Prostate gland (tissue), 2 donors: Measurements from ENCODE around the gene NDUFB2. TPM values are rescaled to one million over a fixed set of nuclear protein-coding genes. Genes with fewer than 3 reads are reported as not detected.

Experiments used
- DNase-seq: peaks from one replicate; pipeline ENCODE4 v3.0.0-alpha.2; 2019; ENCODE audit warnings: low spot score
- H3K27ac ChIP-seq, 2 donors: fragments of 200-600 bp; sonication (generic); 2 replicates each; pipeline ENCODE4 v1.5.1; 2017 to 2019
- H3K27me3 ChIP-seq: fragments of 200-600 bp; sonication (generic); replicated peaks from 2 replicates; pipeline ENCODE4 v1.5.1; 2019; ENCODE audit not compliant: insufficient read depth
- H3K36me3 ChIP-seq, 2 donors: fragments of 200-600 bp; sonication (generic); 1 replicate in 1 of 2; 2 replicates in 1 of 2; pipeline versions ENCODE4 v1.5.1 to v1.8.1; 2017 to 2019
- H3K4me1 ChIP-seq: fragments of 200-600 bp; sonication (generic); replicated peaks from 2 replicates; pipeline ENCODE4 v1.5.1; 2019
- H3K4me3 ChIP-seq, 2 donors: fragments of 200-600 bp; sonication (generic); 2 replicates each; pipeline ENCODE4 v1.5.1; 2017 to 2019
- H3K9me3 ChIP-seq: fragments of 200-600 bp; sonication (generic); 2 replicates; pipeline ENCODE4 v1.5.1; 2017
- POLR2A ChIP-seq: fragments of 450-650 bp; IDR thresholded peaks from one replicate; pipeline ENCODE4 v1.6.1; 2016; ENCODE audit warnings: antibody characterized with exemption, mild to moderate bottlenecking
- POLR2AphosphoS5 ChIP-seq: sonication (generic); formaldehyde crosslinking; IDR thresholded peaks from one replicate; pipeline ENCODE4 v1.6.1; 2017; ENCODE audit warnings: antibody characterized with exemption
- WGBS: methylation state at CpG from one replicate; pipeline ENCODE4 v1.1.5; 2018; 5-methylcytosine and 5-hydroxymethylcytosine counted together
- intact Hi-C: fragments of 100-400 bp; cut with DNase I; formaldehyde crosslinking; loops from one replicate; pipeline ENCODE4 v1.14.2; 2022
- total RNA-seq, 2 donors: library from RNA; depleted of rRNA; stranded (reverse); fragments of >200 nt; gene quantifications; one replicate each; pipeline ENCODE4 v1.1.0, GENCODE V29; 2016
- TF ChIP-seq, protein P1 (sequence below), 4 experiments: fragments of 200-600 bp in 2 of 4; fragments of 450-650 bp in 2 of 4; sonication (generic) in 2 of 4; IDR thresholded peaks; 1 replicate in 3 of 4; 2 replicates in 1 of 4; pipeline ENCODE4 v1.5.1; 2016 to 2019; ENCODE audit warnings: antibody characterized with exemption in 4 of 4, mild to moderate bottlenecking in 2 of 4, moderate library complexity in 2 of 4

NDUFB2 gene
- total RNA-seq, 2 donors from 2014 or later: 151 to 333 TPM

DNA sequence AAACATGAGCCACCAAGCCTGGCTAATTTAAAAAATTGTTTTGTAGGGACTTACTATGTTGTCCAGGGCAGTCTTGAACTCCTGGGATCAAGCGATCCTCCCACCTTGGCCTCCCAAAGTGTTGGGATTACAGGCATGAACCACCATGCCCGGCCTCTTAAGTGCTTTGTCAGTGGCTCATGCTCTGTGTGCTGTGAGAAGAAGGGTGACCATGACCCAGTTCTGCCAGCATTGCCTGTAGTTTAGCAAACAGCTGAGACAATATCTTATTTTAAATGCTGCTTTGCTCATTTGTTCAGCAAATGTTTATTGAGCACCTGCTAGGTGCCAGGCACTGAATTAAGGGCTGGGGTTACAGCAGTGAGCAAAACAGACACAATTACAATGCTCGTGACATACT, 14.7 kb upstream of the NDUFB2 start:
- no peak overlapping the region for H3K27ac ChIP-seq
- H3K36me3 ChIP-seq: no peaks in the 10 kb centered on the region
- 90% methylated on average over 3 of the region's 3 CpGs for WGBS

DNA sequence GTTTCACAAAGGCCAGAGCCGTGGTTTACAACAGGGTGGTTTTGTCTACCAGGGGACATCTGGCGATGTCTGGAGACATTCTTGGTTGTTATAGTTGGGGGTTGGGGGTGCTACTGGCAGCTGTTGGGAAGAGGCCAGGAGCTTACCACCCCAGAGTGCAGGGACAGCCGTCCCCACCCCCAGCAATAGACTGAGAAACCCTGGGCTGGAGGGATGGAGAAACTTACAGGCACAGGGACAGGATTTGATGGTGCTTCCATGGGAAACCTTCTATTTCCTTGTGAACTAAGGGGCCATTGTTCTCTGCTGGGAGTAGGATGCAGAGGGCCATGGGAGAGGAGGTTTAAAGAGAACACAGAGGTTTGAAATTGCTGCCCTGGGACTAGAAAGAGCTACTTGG, 12.9 kb upstream of the NDUFB2 start:
- 83% methylated on average over 3 of the region's 3 CpGs for WGBS
- H3K36me3 ChIP-seq: no peaks in the 10 kb centered on the region
- TF ChIP-seq POLR2A: no peak
- TF ChIP-seq POLR2AphosphoS5: no peak
- TF ChIP-seq, protein P1, sequence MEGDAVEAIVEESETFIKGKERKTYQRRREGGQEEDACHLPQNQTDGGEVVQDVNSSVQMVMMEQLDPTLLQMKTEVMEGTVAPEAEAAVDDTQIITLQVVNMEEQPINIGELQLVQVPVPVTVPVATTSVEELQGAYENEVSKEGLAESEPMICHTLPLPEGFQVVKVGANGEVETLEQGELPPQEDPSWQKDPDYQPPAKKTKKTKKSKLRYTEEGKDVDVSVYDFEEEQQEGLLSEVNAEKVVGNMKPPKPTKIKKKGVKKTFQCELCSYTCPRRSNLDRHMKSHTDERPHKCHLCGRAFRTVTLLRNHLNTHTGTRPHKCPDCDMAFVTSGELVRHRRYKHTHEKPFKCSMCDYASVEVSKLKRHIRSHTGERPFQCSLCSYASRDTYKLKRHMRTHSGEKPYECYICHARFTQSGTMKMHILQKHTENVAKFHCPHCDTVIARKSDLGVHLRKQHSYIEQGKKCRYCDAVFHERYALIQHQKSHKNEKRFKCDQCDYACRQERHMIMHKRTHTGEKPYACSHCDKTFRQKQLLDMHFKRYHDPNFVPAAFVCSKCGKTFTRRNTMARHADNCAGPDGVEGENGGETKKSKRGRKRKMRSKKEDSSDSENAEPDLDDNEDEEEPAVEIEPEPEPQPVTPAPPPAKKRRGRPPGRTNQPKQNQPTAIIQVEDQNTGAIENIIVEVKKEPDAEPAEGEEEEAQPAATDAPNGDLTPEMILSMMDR (IDR thresholded peaks at IDR 0.05): no peak
- H3K9me3 ChIP-seq: no peaks in the 10 kb centered on the region
- no peaks in the 10 kb centered on the region for H3K4me1 ChIP-seq
- intact Hi-C loops: no loop called here
- H3K27me3 ChIP-seq: no peaks in the 10 kb centered on the region
- DNase-seq: no peak
- H3K4me3 ChIP-seq: no peak overlapping the region
- H3K27ac ChIP-seq: no peak overlapping the region

More for the DNA sequence above, 14.7 kb upstream of the NDUFB2 start:
- no peak for DNase-seq
- Histone ChIP-seq H3K9me3 (no peaks in the 10 kb centered on the region), H3K27me3 (no peaks in the 10 kb centered on the region), H3K4me1 (no peaks in the 10 kb centered on the region), H3K4me3 (no peak overlapping the region)
- intact Hi-C loops: no loop called here
- no peak for TF ChIP-seq POLR2A
- TF ChIP-seq, protein P1 (IDR thresholded peaks at IDR 0.05): no peak
- no peak for TF ChIP-seq POLR2AphosphoS5

DNA sequence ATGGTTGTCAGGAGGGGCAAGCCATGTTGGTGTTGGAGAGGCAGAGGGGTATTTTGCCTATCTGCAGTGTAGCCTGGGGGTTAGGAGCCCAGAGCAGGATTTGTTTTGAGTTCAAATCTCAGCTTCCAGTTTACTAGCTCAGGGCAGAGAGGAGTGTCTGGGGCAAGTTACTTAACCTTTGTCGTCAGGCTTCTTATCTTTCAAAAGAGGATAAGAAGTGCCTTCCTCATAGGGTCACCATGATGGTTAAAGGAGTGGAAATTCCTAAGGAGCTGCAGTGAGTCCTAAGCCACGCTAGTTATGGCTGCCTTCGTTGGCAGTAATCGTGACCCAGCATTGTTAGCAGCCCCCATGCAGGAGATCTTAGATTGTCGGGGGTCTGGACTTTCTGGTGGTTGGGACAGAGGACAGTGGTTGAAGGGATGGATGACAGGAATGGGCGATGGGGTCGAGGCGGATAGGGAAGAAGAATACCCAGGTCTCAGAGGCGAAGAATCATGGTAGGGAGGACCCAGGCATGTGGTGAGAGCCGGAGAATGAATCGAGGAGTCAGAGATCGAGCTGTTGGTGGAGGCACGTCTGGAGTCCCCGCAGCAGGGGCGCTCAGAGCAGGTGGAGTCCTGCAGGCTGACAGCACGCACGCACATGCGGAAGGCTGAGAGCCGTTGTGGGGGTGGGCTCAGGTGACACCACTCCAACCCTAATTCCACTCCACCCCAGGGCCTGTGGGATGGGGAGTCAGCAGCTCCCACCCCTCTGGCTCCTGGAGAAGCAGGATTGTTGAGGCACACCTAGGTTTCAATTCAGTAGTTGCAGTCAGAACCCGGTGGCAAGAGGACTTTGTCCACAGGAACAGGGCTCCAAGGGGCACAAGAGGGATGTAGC, 12.2 kb upstream of the NDUFB2 start:
- WGBS: 96% methylated on average over 20 of the region's 20 CpGs
- no peak for DNase-seq
- no peaks in the 10 kb centered on the region for H3K36me3 ChIP-seq
- H3K4me1 ChIP-seq: no peaks in the 10 kb centered on the region
- H3K27me3 ChIP-seq: no peaks in the 10 kb centered on the region
- TF ChIP-seq, protein P1 (IDR thresholded peaks at IDR 0.05): no peak
- TF ChIP-seq POLR2A (no peak), POLR2AphosphoS5 (no peak)
- no peak overlapping the region for H3K4me3 ChIP-seq
- intact Hi-C loops: no loop called here
- H3K27ac ChIP-seq: no peak overlapping the region
- no peaks in the 10 kb centered on the region for H3K9me3 ChIP-seq

DNA sequence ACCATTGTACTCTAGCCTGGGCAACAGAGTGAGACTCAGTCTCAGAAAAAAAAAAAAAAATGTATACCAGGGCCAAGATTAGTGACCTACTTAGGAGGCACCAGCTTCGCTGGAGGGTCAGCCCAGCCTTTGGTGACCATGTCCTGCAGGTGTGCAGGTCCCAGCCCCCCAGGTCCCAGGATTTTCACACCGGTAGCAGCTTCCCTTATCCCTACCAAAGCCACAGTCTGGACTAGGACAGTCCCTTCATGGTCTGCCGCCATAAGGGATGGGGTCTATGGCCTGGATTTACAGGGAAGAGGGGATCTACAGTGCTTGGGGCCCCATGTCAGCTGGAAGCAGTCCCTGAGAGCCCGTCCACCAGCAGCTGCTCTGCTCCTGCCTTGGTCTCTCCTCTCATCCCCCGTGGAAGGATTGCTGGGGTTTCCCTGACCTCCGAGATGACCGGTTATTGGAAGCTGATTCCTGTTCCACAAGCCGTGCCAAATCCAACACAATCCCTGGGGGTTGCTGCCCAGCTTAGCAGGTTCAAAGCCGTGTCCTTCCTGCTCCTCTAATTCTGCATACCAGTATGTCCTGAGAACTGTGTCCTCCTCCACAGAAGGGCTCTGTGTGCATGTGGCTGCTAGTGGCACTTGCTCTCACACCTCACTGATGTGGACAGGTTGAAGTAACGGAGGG, 11.0 kb upstream of the NDUFB2 start:
- Histone ChIP-seq H3K4me3 (no peak overlapping the region), H3K9me3 (no peaks in the 10 kb centered on the region), H3K36me3 (peaks cover 0 to 3% of the 10 kb centered on the region in 2 donors), H3K27ac (no peak overlapping the region), H3K27me3 (no peaks in the 10 kb centered on the region), H3K4me1 (no peaks in the 10 kb centered on the region)
- no peak for TF ChIP-seq POLR2A
- TF ChIP-seq, protein P1 (IDR thresholded peaks at IDR 0.05): no peak
- no peak for TF ChIP-seq POLR2AphosphoS5
- intact Hi-C loops: no loop called here
- WGBS: 84% methylated on average over 10 of the region's 10 CpGs
- no peak for DNase-seq
